Measurements from ENCODE around the gene AKIP1.
"Not testable (repeated sequence)": the region's sequence is repeated elsewhere in the genome, so short reads cannot be mapped to it uniquely, and the experiment has no call there.

AKIP1 gene

GRCh38 chr11:8922691-8923090, 11.7 kb downstream of the AKIP1 start:
- DNase-seq, result no peak

GRCh38 chr11:8925711-8926110, 14.7 kb downstream of the AKIP1 start:
- DNase-seq, result no peak

- no peak for DNase-seq
Measured at GRCh38 chr11:8926236-8926635, 15.2 kb downstream of the AKIP1 start.

- no peak for DNase-seq
Measured at GRCh38 chr11:8927233-8927632, 16.2 kb downstream of the AKIP1 start.

GRCh38 chr11:8928205-8928604, 17.2 kb downstream of the AKIP1 start:
- DNase-seq, result no peak

GRCh38 chr11:8928981-8929615, 18.1 kb downstream of the AKIP1 start:
- no peak for DNase-seq

GRCh38 chr11:8930456-8931175, 19.6 kb downstream of the AKIP1 start:
- no peak for DNase-seq

GRCh38 chr11:8932564-8933180, 21.7 kb downstream of the AKIP1 start, which contains the start of gene C11orf16:
TSS of gene C11orf16 (minus strand) at chr11:8932947. CDS start at chr11:8932308, 639 bp downstream.
- DNase-seq, result no peak

GRCh38 chr11:8933931-8934330, 22.9 kb downstream of the AKIP1 start:
- DNase-seq, result no peak

- no peak for DNase-seq
Measured at GRCh38 chr11:8934742-8935488, 23.9 kb downstream of the AKIP1 start.

GRCh38 chr11:8935789-8936188, 24.8 kb downstream of the AKIP1 start:
- DNase-seq, result not testable (repeated sequence)

GRCh38 chr11:8937159-8937558, 26.2 kb downstream of the AKIP1 start:
- DNase-seq, result no peak

- no peak for DNase-seq
Measured at GRCh38 chr11:8937659-8938058, 26.7 kb downstream of the AKIP1 start.

GRCh38 chr11:8941341-8942103, 30.5 kb downstream of the AKIP1 start:
- DNase-seq, result no peak

- no peak for DNase-seq
Measured at GRCh38 chr11:8942518-8943066, 31.6 kb downstream of the AKIP1 start, which contains the start of gene ASCL3. TSS of gene ASCL3 (minus strand) at chr11:8943016. CDS start at chr11:8938161, 4,855 bp downstream.

- no peak for DNase-seq
Measured at GRCh38 chr11:8947230-8947943, 36.4 kb downstream of the AKIP1 start.

GRCh38 chr11:8948886-8949285, 37.9 kb downstream of the AKIP1 start:
- no peak for DNase-seq

- DNase-seq, result no peak
Measured at GRCh38 chr11:8956860-8957259, 45.9 kb downstream of the AKIP1 start.

GRCh38 chr11:8959546-8960166, 48.7 kb downstream of the AKIP1 start:
- peak; percentile 25 for DNase-seq

- DNase-seq, result no peak
Measured at GRCh38 chr11:8961401-8961800, 50.4 kb downstream of the AKIP1 start.

GRCh38 chr11:8962841-8963240, 51.9 kb downstream of the AKIP1 start:
- DNase-seq, result no peak
